Parathyroid adenoma (tissue), 2 donors: ENCODE results near the gene MS4A14.

Source experiments
- H2AFZ ChIP-seq: fragments of 300-600 bp; sonication (generic); one replicate; pipeline ENCODE4 v1.7.0; 2017; ENCODE audit warnings: antibody characterized with exemption, mild to moderate bottlenecking
- H3K27ac ChIP-seq: fragments of 300-600 bp; sonication (generic); one replicate; pipeline ENCODE4 v1.7.0; 2017
- H3K27me3 ChIP-seq: fragments of 300-600 bp; sonication (generic); one replicate; pipeline ENCODE4 v1.7.0; 2017; ENCODE audit warnings: low read length; ENCODE audit not compliant: control insufficient read depth, insufficient read depth
- H3K36me3 ChIP-seq: fragments of 300-600 bp; sonication (generic); one replicate; pipeline ENCODE4 v1.7.0; 2017; ENCODE audit warnings: low read length; ENCODE audit not compliant: control insufficient read depth, insufficient read depth
- H3K4me1 ChIP-seq: fragments of 300-600 bp; sonication (generic); one replicate; pipeline ENCODE4 v1.7.0; 2017; ENCODE audit warnings: control low read depth
- H3K4me2 ChIP-seq: fragments of 300-600 bp; sonication (generic); one replicate; pipeline ENCODE4 v1.7.0; 2017; ENCODE audit warnings: low read length
- H3K4me3 ChIP-seq: fragments of 300-600 bp; sonication (generic); one replicate; pipeline ENCODE4 v1.7.0; 2017; ENCODE audit warnings: low read depth, low read length
- H3K79me2 ChIP-seq: fragments of 300-600 bp; sonication (generic); one replicate; pipeline ENCODE4 v1.7.0; 2017; ENCODE audit warnings: control low read depth
- H3K9ac ChIP-seq: fragments of 300-600 bp; sonication (generic); one replicate; pipeline ENCODE4 v1.7.0; 2017; ENCODE audit warnings: mild to moderate bottlenecking
- H3K9me3 ChIP-seq: fragments of 300-600 bp; sonication (generic); one replicate; pipeline ENCODE4 v1.7.0; 2017; ENCODE audit warnings: low read length; ENCODE audit not compliant: control insufficient read depth
- TF ChIP-seq, protein P1 (sequence below): fragments of 300-600 bp; sonication (generic); IDR thresholded peaks from one replicate; pipeline ENCODE4 v1.7.0; 2017; ENCODE audit warnings: antibody characterized with exemption, mild to moderate bottlenecking
- donor health status: primary hyperparathyroidism.

Gene MS4A14, protein sequence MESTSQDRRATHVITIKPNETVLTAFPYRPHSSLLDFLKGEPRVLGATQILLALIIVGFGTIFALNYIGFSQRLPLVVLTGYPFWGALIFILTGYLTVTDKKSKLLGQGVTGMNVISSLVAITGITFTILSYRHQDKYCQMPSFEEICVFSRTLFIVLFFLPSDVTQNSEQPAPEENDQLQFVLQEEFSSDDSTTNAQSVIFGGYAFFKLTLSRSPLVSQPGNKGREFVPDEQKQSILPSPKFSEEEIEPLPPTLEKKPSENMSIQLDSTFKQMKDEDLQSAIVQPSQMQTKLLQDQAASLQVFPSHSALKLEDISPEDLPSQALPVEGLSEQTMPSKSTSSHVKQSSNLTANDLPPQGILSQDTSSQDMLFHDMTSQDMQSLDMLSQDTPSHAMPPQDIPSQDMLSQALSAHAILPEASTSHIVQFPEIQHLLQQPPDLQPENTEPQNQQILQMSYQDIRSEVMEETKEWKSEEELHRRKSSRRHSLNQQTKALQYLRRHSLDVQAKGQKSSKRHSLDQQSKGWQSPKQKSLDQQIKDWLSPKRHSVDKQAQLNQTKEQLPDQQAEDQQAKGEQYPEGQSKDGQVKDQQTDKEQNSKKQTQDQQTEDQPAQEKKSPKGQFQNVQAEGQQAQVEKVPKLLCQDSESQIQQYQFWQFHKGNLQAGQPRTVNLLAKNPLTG

DNA sequence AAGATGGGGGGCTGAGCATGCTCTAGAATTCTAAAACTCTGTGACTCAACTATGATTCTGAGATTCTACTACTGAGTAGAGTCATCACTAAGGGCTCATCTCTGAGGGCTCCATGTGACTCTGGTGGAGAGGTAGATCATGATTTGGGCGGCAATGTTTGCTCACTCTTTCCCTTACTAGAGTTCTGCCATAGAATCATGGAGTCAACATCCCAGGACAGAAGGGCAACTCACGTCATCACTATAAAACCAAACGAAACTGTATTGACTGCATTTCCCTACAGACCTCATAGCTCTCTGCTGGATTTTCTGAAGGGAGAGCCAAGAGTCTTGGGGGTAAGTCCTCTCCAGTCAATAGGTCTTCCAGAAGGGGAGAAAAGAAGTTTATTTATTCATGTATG is at the start of gene MS4A14:
TSS of gene MS4A14 (plus strand) at position 78 of the 400 bp plus-strand sequence. CDS start at position 198, 120 bp downstream.
- Histone ChIP-seq H3K79me2 (no peaks in the 10 kb centered on the region), H3K4me1 (no peaks in the 10 kb centered on the region), H2AFZ (no peak within 1 kb of the TSS), H3K27me3 (no peaks in the 10 kb centered on the region), H3K9me3 (no peaks in the 10 kb centered on the region), H3K27ac (no peak within 1 kb of the TSS), H3K36me3 (no peaks in the 10 kb centered on the region), H3K4me3 (no peak within 1 kb of the TSS), H3K9ac (no peak within 1 kb of the TSS), H3K4me2 (no peak within 1 kb of the TSS)
- TF ChIP-seq, protein P1, sequence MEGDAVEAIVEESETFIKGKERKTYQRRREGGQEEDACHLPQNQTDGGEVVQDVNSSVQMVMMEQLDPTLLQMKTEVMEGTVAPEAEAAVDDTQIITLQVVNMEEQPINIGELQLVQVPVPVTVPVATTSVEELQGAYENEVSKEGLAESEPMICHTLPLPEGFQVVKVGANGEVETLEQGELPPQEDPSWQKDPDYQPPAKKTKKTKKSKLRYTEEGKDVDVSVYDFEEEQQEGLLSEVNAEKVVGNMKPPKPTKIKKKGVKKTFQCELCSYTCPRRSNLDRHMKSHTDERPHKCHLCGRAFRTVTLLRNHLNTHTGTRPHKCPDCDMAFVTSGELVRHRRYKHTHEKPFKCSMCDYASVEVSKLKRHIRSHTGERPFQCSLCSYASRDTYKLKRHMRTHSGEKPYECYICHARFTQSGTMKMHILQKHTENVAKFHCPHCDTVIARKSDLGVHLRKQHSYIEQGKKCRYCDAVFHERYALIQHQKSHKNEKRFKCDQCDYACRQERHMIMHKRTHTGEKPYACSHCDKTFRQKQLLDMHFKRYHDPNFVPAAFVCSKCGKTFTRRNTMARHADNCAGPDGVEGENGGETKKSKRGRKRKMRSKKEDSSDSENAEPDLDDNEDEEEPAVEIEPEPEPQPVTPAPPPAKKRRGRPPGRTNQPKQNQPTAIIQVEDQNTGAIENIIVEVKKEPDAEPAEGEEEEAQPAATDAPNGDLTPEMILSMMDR = no peak

DNA sequence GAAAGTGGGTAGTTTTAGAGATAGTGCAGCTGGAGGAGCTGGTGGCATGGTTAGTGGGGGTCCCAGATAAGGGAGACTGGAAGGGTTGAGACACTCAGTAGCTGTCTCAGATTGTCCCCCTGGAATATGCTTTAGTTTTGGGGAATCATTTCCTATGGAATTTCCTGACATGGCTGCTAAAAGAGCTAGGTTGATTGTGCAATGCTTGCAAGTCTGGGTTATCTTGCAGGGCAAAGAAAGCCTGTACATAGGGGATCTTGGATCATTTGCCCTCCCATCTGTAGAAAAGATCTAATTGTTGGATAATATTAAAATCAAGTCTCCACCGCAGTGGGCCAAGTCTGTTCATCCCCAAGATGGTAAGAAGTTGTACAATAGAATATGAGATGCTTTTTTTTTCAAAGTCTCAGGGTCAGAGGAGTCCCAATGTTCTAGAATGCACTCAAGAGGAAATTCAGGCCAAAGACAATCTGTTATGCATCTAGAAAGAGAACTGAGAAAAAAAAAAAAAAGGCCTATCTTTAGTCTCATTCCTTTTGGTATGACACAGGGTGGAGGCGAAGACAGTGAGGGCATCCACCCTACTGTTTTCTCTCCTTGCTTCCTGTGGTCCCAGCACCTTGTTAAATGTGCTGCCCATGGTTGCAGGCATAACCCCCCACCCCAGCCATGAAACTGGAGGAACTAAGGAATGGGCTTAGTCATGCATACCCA is 49.0 kb upstream of the MS4A14 start:
- H3K79me2 ChIP-seq = no peaks in the 10 kb centered on the region
- no peak overlapping the region for H3K4me2 ChIP-seq
- H3K4me1 ChIP-seq = no peaks in the 10 kb centered on the region
- H3K27me3 ChIP-seq = no peaks in the 10 kb centered on the region
- H3K27ac ChIP-seq = no peak overlapping the region
- no peak overlapping the region for H2AFZ ChIP-seq
- no peaks in the 10 kb centered on the region for H3K9me3 ChIP-seq
- TF ChIP-seq, protein P1 = no peak
- H3K4me3 ChIP-seq = no peak overlapping the region
- H3K9ac ChIP-seq = no peak overlapping the region
- H3K36me3 ChIP-seq = no peaks in the 10 kb centered on the region

DNA sequence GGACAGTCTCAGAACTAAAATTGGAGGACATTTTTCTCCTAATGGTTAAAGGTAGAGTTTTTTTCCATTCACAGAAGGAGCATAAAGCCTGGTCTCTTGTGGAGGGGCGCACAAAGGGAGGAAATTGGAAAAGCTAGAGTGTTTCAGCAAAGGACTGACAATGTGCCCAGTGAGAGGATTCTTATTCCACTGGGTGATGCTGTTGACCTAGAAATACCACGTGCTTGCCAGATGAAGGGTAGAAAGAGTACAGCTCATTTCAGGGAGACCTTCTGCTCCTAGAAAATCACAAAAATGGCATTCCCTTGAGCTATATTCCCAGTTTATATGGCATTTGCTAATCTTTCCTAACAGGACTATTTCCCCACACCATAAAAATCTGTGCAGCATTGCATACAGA is 48.1 kb upstream of the MS4A14 start:
- Histone ChIP-seq H2AFZ (no peak overlapping the region), H3K9ac (no peak overlapping the region), H3K4me3 (no peak overlapping the region), H3K4me1 (no peaks in the 10 kb centered on the region), H3K4me2 (no peak overlapping the region), H3K36me3 (no peaks in the 10 kb centered on the region), H3K79me2 (no peaks in the 10 kb centered on the region), H3K27ac (no peak overlapping the region), H3K9me3 (no peaks in the 10 kb centered on the region), H3K27me3 (no peaks in the 10 kb centered on the region)
- TF ChIP-seq, protein P1 = no peak

DNA sequence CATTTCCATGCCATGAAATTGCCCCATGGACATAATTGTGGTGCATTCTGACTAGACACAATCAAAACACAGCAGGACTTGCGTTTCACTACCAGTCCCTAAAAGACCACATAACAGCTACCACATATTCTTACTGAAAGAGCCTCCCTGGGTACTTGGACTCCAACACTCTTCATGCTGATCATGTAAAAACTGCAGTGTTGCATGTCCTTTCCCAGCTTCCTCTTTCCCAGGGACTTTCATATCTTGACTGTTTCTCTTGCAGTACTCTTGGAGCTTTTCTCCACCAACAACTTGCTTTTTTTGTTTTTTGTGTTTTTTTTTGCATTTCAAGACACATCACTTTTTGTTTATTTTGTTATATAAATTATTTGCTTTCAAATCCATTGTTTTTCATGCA is 46.3 kb upstream of the MS4A14 start:
- H3K27me3 ChIP-seq = no peaks in the 10 kb centered on the region
- TF ChIP-seq, protein P1 = no peak
- H3K4me1 ChIP-seq = no peaks in the 10 kb centered on the region

More for the DNA sequence above, 46.3 kb upstream of the MS4A14 start:
- Histone ChIP-seq H3K9ac (no peak overlapping the region), H3K79me2 (no peaks in the 10 kb centered on the region), H3K4me3 (no peak overlapping the region), H3K36me3 (no peaks in the 10 kb centered on the region), H3K9me3 (no peaks in the 10 kb centered on the region), H3K27ac (no peak overlapping the region), H2AFZ (no peak overlapping the region), H3K4me2 (no peak overlapping the region)
